Measurements from ENCODE around the gene DCAF11. TPM values are rescaled to one million over a fixed set of nuclear protein-coding genes. Genes with fewer than 3 reads are reported as not detected.

DCAF11 gene
- total and polyA plus RNA-seq, 2 of the 13 experiments (the other 11 are each of a cell fraction or from before 2014, with no cell fraction given): 150 to 257 TPM

GRCh38 chr14:24080888-24081738 is 33.5 kb upstream of the DCAF11 start (continued):
- no peak for TF ChIP-seq PLSCR1 (CRISPR knock-in tag; IDR thresholded peaks at IDR 0.05; ENCODE audit: borderline replicate concordance)
- no peak for TF ChIP-seq GLI4 (CRISPR knock-in tag; IDR thresholded peaks at IDR 0.05; ENCODE audit: borderline replicate concordance)
- no peak for TF ChIP-seq HNRNPH1 (optimal IDR thresholded peaks at IDR 0.05; ENCODE audit: low read depth, low read length)
- TF ChIP-seq ZNF629 (CRISPR knock-in tag; conservative IDR thresholded peaks at IDR 0.05): no peak; the same call in 1 of the 2 replicates
- 0 out of 2 replicates have a peak, but pooled peaks have one; percentile 15 for TF ChIP-seq ZNF639 (CRISPR knock-in tag; conservative IDR thresholded peaks at IDR 0.05)
- TF ChIP-seq MEIS2 (CRISPR knock-in tag; IDR thresholded peaks at IDR 0.05): peak; percentile 8
- TF ChIP-seq RNF2 (conservative IDR thresholded peaks at IDR 0.05; ENCODE audit: low read depth): peak; percentile 94; the same call in 1 of the 2 replicates
- TF ChIP-seq SRF (IDR thresholded peaks at IDR 0.05; ENCODE audit: low read depth, low read length): no peak
- peak; percentile 96 for TF ChIP-seq ZFY (CRISPR knock-in tag; IDR thresholded peaks at IDR 0.05)
- TF ChIP-seq ZNF678 (CRISPR knock-in tag; IDR thresholded peaks at IDR 0.05): no peak
- peak; percentile 84 for TF ChIP-seq ZNF451 (CRISPR knock-in tag; IDR thresholded peaks at IDR 0.05)
- no peak for TF ChIP-seq AGO1 (IDR thresholded peaks at IDR 0.05; ENCODE audit: low read depth, low read length, poor library complexity, severe bottlenecking)
- TF ChIP-seq NFKBIZ (CRISPR knock-in tag; IDR thresholded peaks at IDR 0.05): no peak; the same call in 1 of the 2 replicates
- no peak; the same call in 1 of the 2 replicates for TF ChIP-seq ZNF761 (CRISPR knock-in tag; conservative IDR thresholded peaks at IDR 0.05)
- no peak for TF ChIP-seq EP300 (IDR thresholded peaks at IDR 0.05; ENCODE audit: low read depth in 2 of 2, low read length in 2 of 2)
- 0 out of 2 replicates have a peak, but pooled peaks have one; percentile 32 for TF ChIP-seq EP300 (CRISPR knock-in tag; IDR thresholded peaks at IDR 0.05; ENCODE audit: borderline replicate concordance)
- peak; percentile 90; the same call in 1 of the 2 replicates for TF ChIP-seq MXD3 (CRISPR knock-in tag; IDR thresholded peaks at IDR 0.05)
- no peak for TF ChIP-seq DDIT3 (CRISPR knock-in tag; IDR thresholded peaks at IDR 0.05)
- TF ChIP-seq ZNF136 (CRISPR knock-in tag; IDR thresholded peaks at IDR 0.05; ENCODE audit: low read depth): no peak
- TF ChIP-seq ARNT2 (CRISPR knock-in tag; IDR thresholded peaks at IDR 0.05; ENCODE audit: low read depth): peak; percentile 90
- TF ChIP-seq ZFX (CRISPR knock-in tag; IDR thresholded peaks at IDR 0.05; ENCODE audit: low read depth): peak; percentile 93
- TF ChIP-seq ZC3H13 (CRISPR knock-in tag; IDR thresholded peaks at IDR 0.05): no peak
- peak; percentile 30; the same call in 1 of the 2 replicates for TF ChIP-seq POLR2AphosphoS5 (IDR thresholded peaks at IDR 0.05; ENCODE audit: low read depth, low read length)
- TF ChIP-seq TARDBP (CRISPR knock-in tag; IDR thresholded peaks at IDR 0.05): no peak
- TF ChIP-seq KLF12 (CRISPR knock-in tag; IDR thresholded peaks at IDR 0.05; ENCODE audit: borderline replicate concordance): peak; percentile 71
- TF ChIP-seq CERS6 (CRISPR knock-in tag; IDR thresholded peaks at IDR 0.05): peak; percentile 71; the same call in 1 of the 2 replicates
